Esophagus (tissue), 2 donors: Measurements from ENCODE around the gene ARL16. TPM values are rescaled to one million over a fixed set of nuclear protein-coding genes. Genes with fewer than 3 reads are reported as not detected.

Experiments
- H3K27ac ChIP-seq, 2 donors: one replicate each; pipeline ENCODE4 v1.5.1; 2013; ENCODE audit warnings: low read depth in 2 of 2, mild to moderate bottlenecking in 2 of 2, inconsistent platforms in 1 of 2, low read length in 1 of 2, moderate library complexity in 1 of 2
- H3K27me3 ChIP-seq, 2 donors: one replicate each; pipeline ENCODE4 v1.6.1; 2013; ENCODE audit warnings: low read length in 2 of 2, control low read depth in 1 of 2, mild to moderate bottlenecking in 1 of 2; ENCODE audit not compliant: insufficient read depth in 2 of 2, control insufficient read depth in 1 of 2
- H3K36me3 ChIP-seq, 2 donors: one replicate each; pipeline ENCODE4 v1.6.1; 2013; ENCODE audit warnings: low read length in 1 of 2; ENCODE audit not compliant: control insufficient read depth in 2 of 2, insufficient read depth in 2 of 2
- H3K4me1 ChIP-seq, 2 donors: one replicate each; pipeline ENCODE4 v1.6.1; 2013; ENCODE audit warnings: low read length in 1 of 2; ENCODE audit not compliant: control insufficient read depth in 2 of 2, insufficient read depth in 2 of 2
- H3K4me3 ChIP-seq, 2 donors: one replicate each; pipeline ENCODE4 v1.5.1; 2013; ENCODE audit warnings: low read length in 2 of 2, mild to moderate bottlenecking in 2 of 2, low read depth in 1 of 2, moderate library complexity in 1 of 2
- H3K9me3 ChIP-seq, 2 donors: one replicate each; pipeline ENCODE4 v1.6.1; 2013; ENCODE audit warnings: mild to moderate bottlenecking in 2 of 2, low read depth in 1 of 2, low read length in 1 of 2, moderate library complexity in 1 of 2; ENCODE audit not compliant: control insufficient read depth in 2 of 2, insufficient read depth in 1 of 2
- WGBS, 2 donors: extraction: QIAGEN DNeasy Blood & Tissue Kit; methylation state at CpG; one replicate each; pipeline ENCODE4 v1.1.7; 2013; 5-methylcytosine and 5-hydroxymethylcytosine counted together
- polyA plus RNA-seq, 2 donors: library from polyadenylated mRNA; stranded (reverse); fragments of 200-250 nt; gene quantifications; one replicate each; pipeline ENCODE4 v1.2.3, GENCODE V29; 2013
- donor health status: healthy with polysubstance abuse.
- donor health status: Bipolar disorder and iron deficiency.

Gene ARL16
- polyA plus RNA-seq, 2 donors = 36.2 to 53.9 TPM

- peaks cover 0 to 15% of the 10 kb centered on the region in 2 donors for H3K27me3 ChIP-seq
- H3K4me1 ChIP-seq = peaks cover 3 to 4% of the 10 kb centered on the region in 2 donors
- H3K36me3 ChIP-seq = no peaks in the 10 kb centered on the region
- H3K9me3 ChIP-seq = peaks cover 0 to 10% of the 10 kb centered on the region in 2 donors
- H3K4me3 ChIP-seq = no peak overlapping the region
- H3K27ac ChIP-seq = no peak overlapping the region
- WGBS, 2 donors = 67 to 72% methylated on average over 9 of the region's 9 CpGs
Measured at GRCh38 chr17:81650951-81651350, 32.6 kb downstream of the ARL16 start.

- peaks cover 0 to 12% of the 10 kb centered on the region in 2 donors for H3K27me3 ChIP-seq
Measured at GRCh38 chr17:81648707-81649085, 34.9 kb downstream of the ARL16 start.

GRCh38 chr17:81648013-81648706 lies 35.4 kb downstream of the ARL16 start:
- H3K4me1 ChIP-seq = peaks cover 3 to 4% of the 10 kb centered on the region in 2 donors
- no peak overlapping the region for H3K27ac ChIP-seq
- H3K9me3 ChIP-seq = peaks cover 0 to 10% of the 10 kb centered on the region in 2 donors
- no peak overlapping the region for H3K4me3 ChIP-seq
- no peaks in the 10 kb centered on the region for H3K36me3 ChIP-seq
- H3K27me3 ChIP-seq = peaks cover 0 to 12% of the 10 kb centered on the region in 2 donors
- WGBS, 2 donors = 11 to 12% methylated on average over 66 to 78 of the region's 78 CpGs

More at GRCh38 chr17:81648707-81649085, 34.9 kb downstream of the ARL16 start:
- no peak overlapping the region for H3K27ac ChIP-seq
- peaks cover 0 to 10% of the 10 kb centered on the region in 2 donors for H3K9me3 ChIP-seq
- no peak overlapping the region for H3K4me3 ChIP-seq
- no peaks in the 10 kb centered on the region for H3K36me3 ChIP-seq
- WGBS, 2 donors = 64 to 72% methylated on average over 14 of the region's 14 CpGs
- peaks cover 3 to 4% of the 10 kb centered on the region in 2 donors for H3K4me1 ChIP-seq

- Histone ChIP-seq H3K36me3 (no peaks in the 10 kb centered on the region), H3K9me3 (peaks cover 0 to 10% of the 10 kb centered on the region in 2 donors), H3K27me3 (peaks cover 0 to 12% of the 10 kb centered on the region in 2 donors), H3K4me1 (peaks cover 3 to 4% of the 10 kb centered on the region in 2 donors), H3K27ac (no peak overlapping the region), H3K4me3 (no peak overlapping the region)
- WGBS, 2 donors = 27 to 34% methylated on average over 21 of the region's 21 CpGs
Measured at GRCh38 chr17:81647640-81648012, 36.0 kb downstream of the ARL16 start.

- Histone ChIP-seq H3K27me3 (peaks cover 0 to 12% of the 10 kb centered on the region in 2 donors), H3K4me1 (peaks cover 4 to 7% of the 10 kb centered on the region in 2 donors), H3K9me3 (peaks cover 0 to 10% of the 10 kb centered on the region in 2 donors), H3K4me3 (no peak overlapping the region), H3K27ac (no peak overlapping the region), H3K36me3 (no peaks in the 10 kb centered on the region)
- 66 to 71% methylated on average over 12 of the region's 12 CpGs for WGBS, 2 donors
Measured at GRCh38 chr17:81646869-81647600, 36.6 kb downstream of the ARL16 start.

- peaks cover 4 to 7% of the 10 kb centered on the region in 2 donors for H3K4me1 ChIP-seq
- WGBS, 2 donors = 85 to 87% methylated on average over 29 of the region's 29 CpGs
- H3K27ac ChIP-seq = no peak overlapping the region
- H3K4me3 ChIP-seq = no peak overlapping the region
- H3K27me3 ChIP-seq = peaks cover 0 to 12% of the 10 kb centered on the region in 2 donors
- H3K36me3 ChIP-seq = no peaks in the 10 kb centered on the region
- H3K9me3 ChIP-seq = peaks cover 0 to 10% of the 10 kb centered on the region in 2 donors
Measured at GRCh38 chr17:81644976-81645952, 38.3 kb downstream of the ARL16 start.

- WGBS, 2 donors = 88 to 93% methylated on average over 15 of the region's 15 CpGs
- H3K4me1 ChIP-seq = peaks cover 4 to 7% of the 10 kb centered on the region in 2 donors
- peaks cover 0 to 8% of the 10 kb centered on the region in 2 donors for H3K9me3 ChIP-seq
- no peak overlapping the region for H3K4me3 ChIP-seq
- peaks cover 0 to 12% of the 10 kb centered on the region in 2 donors for H3K27me3 ChIP-seq
- H3K36me3 ChIP-seq = no peaks in the 10 kb centered on the region
- no peak overlapping the region for H3K27ac ChIP-seq
Measured at GRCh38 chr17:81644496-81644895, 39.1 kb downstream of the ARL16 start.

- no peak overlapping the region for H3K27ac ChIP-seq
- H3K27me3 ChIP-seq = no peaks in the 10 kb centered on the region
- WGBS, 2 donors = 87% methylated on average over 16 to 17 of the region's 17 CpGs
- H3K9me3 ChIP-seq = no peaks in the 10 kb centered on the region
- no peak overlapping the region for H3K4me3 ChIP-seq
- H3K36me3 ChIP-seq = no peaks in the 10 kb centered on the region
- H3K4me1 ChIP-seq = peaks cover 0 to 4% of the 10 kb centered on the region in 2 donors
Measured at GRCh38 chr17:81641825-81642489, 41.6 kb downstream of the ARL16 start.
